HG03039 (cell line): Measurements from ENCODE around the gene RPGRIP1L.

Source experiments
- ATAC-seq: cut with Tn5 transposase; IDR thresholded peaks from one replicate; pipeline ENCODE4 v1.9.1; 2021; ENCODE audit warnings: mild to moderate bottlenecking, moderate library complexity; ENCODE audit not compliant: unreplicated experiment

RPGRIP1L gene

DNA sequence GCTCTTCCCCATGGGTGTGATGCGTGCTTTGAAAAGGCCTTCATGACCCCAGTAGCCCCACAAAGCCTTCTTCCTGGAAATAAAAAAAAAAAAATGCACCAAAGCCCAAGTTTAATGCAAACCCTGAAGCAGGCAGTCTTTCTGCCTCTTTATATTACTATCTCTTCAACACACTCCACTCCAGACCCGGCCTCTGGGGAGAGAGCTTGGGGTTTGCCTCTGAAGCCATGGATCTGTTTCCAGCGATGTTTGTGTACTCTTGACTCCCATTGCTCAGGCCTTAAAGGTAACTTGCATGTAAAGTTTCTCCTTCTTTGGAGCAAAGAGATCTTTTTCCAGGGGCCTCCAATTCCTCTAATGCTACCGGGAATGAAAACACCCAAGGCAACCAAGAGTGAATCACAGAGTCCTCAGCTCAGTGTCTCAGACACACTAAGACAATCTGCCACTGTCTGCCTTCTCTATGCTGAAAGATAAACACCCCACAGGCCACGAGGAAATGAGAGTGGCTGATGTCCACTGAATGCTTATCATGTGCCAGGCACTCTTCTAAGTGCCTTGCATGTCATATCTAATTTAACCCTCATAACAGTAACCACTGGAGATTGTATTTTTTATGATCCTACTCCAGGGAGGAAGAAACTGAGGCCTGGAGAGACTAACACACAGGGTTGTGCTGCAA lies 144.2 kb downstream of the RPGRIP1L start:
- ATAC-seq: no peak

DNA sequence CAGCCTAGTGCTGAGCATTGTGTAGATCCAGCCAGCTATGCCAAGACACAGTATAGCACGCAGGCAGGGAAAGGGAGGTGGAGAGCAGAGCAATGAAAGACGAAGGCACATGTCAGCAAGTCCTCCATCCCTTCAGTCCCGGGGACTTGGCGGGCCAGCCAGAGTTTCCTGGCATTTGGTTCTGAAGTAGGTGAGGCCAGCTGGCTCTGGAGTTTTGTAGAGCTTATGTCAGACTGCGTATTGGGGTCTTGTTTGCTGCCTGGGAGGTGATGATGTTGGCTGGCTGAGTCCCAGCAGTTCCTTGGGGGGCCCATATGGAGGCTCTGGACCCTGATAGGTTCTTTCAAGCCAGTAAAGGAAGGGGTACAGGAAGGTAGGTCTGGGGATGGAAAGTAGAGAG lies 144.9 kb downstream of the RPGRIP1L start:
- ATAC-seq: no peak

DNA sequence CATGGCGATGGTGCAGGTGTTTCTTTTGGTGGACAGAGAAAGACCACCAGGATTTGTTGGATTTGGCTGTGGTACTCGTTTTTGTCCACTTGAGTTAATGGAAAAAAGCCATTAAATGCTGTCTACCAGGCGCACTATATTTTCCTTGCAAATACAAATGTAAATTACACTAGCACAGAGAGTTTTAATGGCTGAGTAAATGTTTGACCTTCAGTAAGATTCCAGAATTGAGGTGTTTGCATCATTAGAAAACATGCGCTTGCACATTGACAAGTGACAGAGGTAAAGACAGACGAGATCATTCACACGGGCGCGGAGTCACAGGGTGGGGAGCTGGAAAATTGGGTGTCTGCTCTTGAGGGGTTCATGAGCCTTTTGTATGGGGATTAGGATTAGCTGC lies 147.1 kb downstream of the RPGRIP1L start:
- no peak for ATAC-seq

DNA sequence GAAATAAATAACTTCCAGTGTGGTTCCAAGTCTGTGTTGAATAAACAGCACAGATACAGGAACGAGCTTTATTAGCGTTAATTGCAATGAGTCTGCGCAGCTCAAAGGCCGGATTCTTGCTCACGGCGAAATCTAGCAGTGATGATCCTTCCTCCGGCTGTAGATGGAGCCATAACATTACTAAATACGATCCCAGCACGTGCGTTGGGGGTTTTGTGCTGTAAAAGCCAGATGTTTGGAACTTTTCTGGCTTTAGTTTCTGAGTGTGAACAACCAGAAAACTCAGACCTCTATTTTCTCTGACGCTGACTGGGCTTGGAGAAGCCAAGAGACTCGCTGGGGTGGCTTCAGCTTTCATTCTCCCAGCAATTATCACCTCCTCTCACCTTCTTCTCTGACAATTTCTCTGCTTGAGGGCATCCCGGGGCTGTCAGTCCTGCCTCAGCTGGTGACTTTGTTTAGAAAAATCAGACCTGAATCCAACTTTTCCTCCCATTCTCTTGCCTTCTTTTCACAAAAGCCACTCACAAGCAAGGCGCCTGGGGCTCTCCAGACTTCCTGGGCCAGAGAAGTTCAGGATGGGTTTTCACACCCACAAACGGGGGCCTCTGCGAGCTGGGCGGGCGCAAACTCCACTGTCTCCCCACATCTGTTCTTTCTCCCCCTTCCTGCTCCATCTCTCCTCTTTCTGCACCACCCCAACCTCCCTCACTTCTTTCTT lies 153.5 kb downstream of the RPGRIP1L start:
- peak; percentile 68 for ATAC-seq
